Tibial nerve (tissue), 4 donors: ENCODE measurements around the gene AARSD1. TPM values are rescaled to one million over a fixed set of nuclear protein-coding genes. Genes with fewer than 3 reads are reported as not detected.
"Not testable (repeated sequence)": the region's sequence is repeated elsewhere in the genome, so short reads cannot be mapped to it uniquely, and the experiment has no call there.

ENCODE experiments used
- DNase-seq, 2 donors: peaks; one replicate each; pipeline ENCODE4 v3.0.0-alpha.2; 2019; ENCODE audit warnings: low spot score in 2 of 2
- H3K27ac ChIP-seq, 4 donors: fragments of 200-600 bp; sonication (generic) in 3 of 4; one replicate each; pipeline ENCODE4 v1.5.1; 2017 to 2019; ENCODE audit warnings: mild to moderate bottlenecking in 1 of 4
- H3K27me3 ChIP-seq, 2 donors: fragments of 200-600 bp; sonication (generic) in 1 of 2; one replicate each; pipeline versions ENCODE4 v1.5.1 to v1.6.0; 2017 to 2019
- H3K36me3 ChIP-seq, 3 donors: fragments of 200-600 bp; sonication (generic); one replicate each; pipeline ENCODE4 v1.5.1; 2018 to 2019
- H3K4me1 ChIP-seq, 4 donors: fragments of 200-600 bp; sonication (generic) in 3 of 4; one replicate each; pipeline ENCODE4 v1.5.1; 2017 to 2019
- H3K4me3 ChIP-seq, 4 donors: fragments of 200-600 bp; sonication (generic) in 3 of 4; one replicate each; pipeline ENCODE4 v1.5.1; 2017 to 2019; ENCODE audit warnings: mild to moderate bottlenecking in 1 of 4, moderate library complexity in 1 of 4
- H3K9me3 ChIP-seq, 4 donors: fragments of 200-600 bp; sonication (generic) in 3 of 4; one replicate each; pipeline ENCODE4 v1.5.1; 2017 to 2019
- CTCF ChIP-seq, 5 experiments: fragments of 200-600 bp in 3 of 5; fragments of 450-650 bp in 2 of 5; sonication (generic) in 3 of 5; IDR thresholded peaks; one replicate each; pipeline ENCODE4 v1.5.1; 2016 to 2019; ENCODE audit warnings: antibody characterized with exemption in 5 of 5, mild to moderate bottlenecking in 3 of 5, moderate library complexity in 2 of 5
- EP300 ChIP-seq, 2 donors: sonication (generic); formaldehyde crosslinking; IDR thresholded peaks; one replicate each; pipeline ENCODE4 v1.6.1; 2017; ENCODE audit warnings: antibody characterized with exemption in 2 of 2, mild to moderate bottlenecking in 1 of 2
- POLR2A ChIP-seq, 2 donors: fragments of 450-650 bp; IDR thresholded peaks; one replicate each; pipeline ENCODE4 v1.6.1; 2017; ENCODE audit warnings: antibody characterized with exemption in 2 of 2, mild to moderate bottlenecking in 2 of 2, moderate library complexity in 2 of 2
- WGBS, 2 donors: methylation state at CpG; one replicate each; pipeline ENCODE4 v1.1.5; 2018; 5-methylcytosine and 5-hydroxymethylcytosine counted together
- total RNA-seq, 4 donors: library from RNA; depleted of rRNA; stranded (reverse); fragments of >200 nt; gene quantifications; one replicate each; pipeline ENCODE4 v1.1.0, GENCODE V29; 2016

The AARSD1 gene
- total RNA-seq, 4 donors from 2014 or later = 26.0 to 42.0 (median 31.3) TPM

- Histone ChIP-seq H3K36me3 (peaks cover 0 to 5% (median 0%) of the 10 kb centered on the region in 3 donors), H3K4me1 (peaks cover 0 to 25% (median 17%) of the 10 kb centered on the region in 4 donors), H3K27me3 (no peaks in the 10 kb centered on the region), H3K27ac (peak within 1 kb of the TSS; percentile 2 to 86 (median 79)), H3K4me3 (peak within 1 kb of the TSS; percentile 58 to 92 (median 82)), H3K9me3 (no peaks in the 10 kb centered on the region)
- peak; percentile 44 to 71 for TF ChIP-seq EP300 (IDR thresholded peaks at IDR 0.05)
- TF ChIP-seq CTCF (IDR thresholded peaks at IDR 0.05) = peak in 1 of 5 experiments; percentile 23
- peak in 1 of 2 donors; percentile 42 for TF ChIP-seq POLR2A (IDR thresholded peaks at IDR 0.05)
- 0 to 1% methylated on average over 22 to 39 of the region's 39 CpGs for WGBS, 2 donors
- peak; percentile 86 to 90 for DNase-seq
Measured at GRCh38 chr17:42980274-42980765, 16.1 kb upstream of the AARSD1 start, which contains the start of gene RUNDC1. RUNDC1 (plus strand) TSS chr17:42980565; CDS start chr17:42980577, 12 bp downstream.

GRCh38 chr17:42979511-42980273 lies 15.4 kb upstream of the AARSD1 start, which contains the start of gene PTGES3L:
PTGES3L (minus strand) TSS chr17:42980080; CDS start chr17:42980053, 27 bp downstream.
- Histone ChIP-seq H3K4me1 (peaks cover 0 to 25% (median 17%) of the 10 kb centered on the region in 4 donors), H3K9me3 (no peaks in the 10 kb centered on the region), H3K27ac (peak within 1 kb of the TSS; percentile 2 to 86 (median 79)), H3K36me3 (no peaks in the 10 kb centered on the region), H3K4me3 (peak within 1 kb of the TSS; percentile 58 to 92 (median 82)), H3K27me3 (no peaks in the 10 kb centered on the region)
- DNase-seq = no peak
- no peak for TF ChIP-seq EP300 (IDR thresholded peaks at IDR 0.05)
- no peak for TF ChIP-seq CTCF (IDR thresholded peaks at IDR 0.05)
- no peak for TF ChIP-seq POLR2A (IDR thresholded peaks at IDR 0.05)
- WGBS, 2 donors = 36 to 38% methylated on average over 21 of the region's 21 CpGs

- not testable (repeated sequence) for H3K9me3 ChIP-seq, H3K4me1 ChIP-seq, H3K36me3 ChIP-seq, DNase-seq, H3K4me3 ChIP-seq, H3K27me3 ChIP-seq, H3K27ac ChIP-seq
- WGBS, 2 donors = 85 to 90% methylated on average over 16 of the region's 16 CpGs
Measured at GRCh38 chr17:42975701-42976100, 11.4 kb upstream of the AARSD1 start.

GRCh38 chr17:42975265-42975664 lies 11.0 kb upstream of the AARSD1 start:
- Histone ChIP-seq H3K27ac (no peak overlapping the region), H3K4me3 (no peak overlapping the region), H3K9me3 (no peaks in the 10 kb centered on the region), H3K4me1 (peaks cover 0 to 10% (median 3%) of the 10 kb centered on the region in 4 donors), H3K36me3 (no peaks in the 10 kb centered on the region), H3K27me3 (no peaks in the 10 kb centered on the region)
- DNase-seq = no peak
- TF ChIP-seq CTCF (IDR thresholded peaks at IDR 0.05) (no peak), POLR2A (IDR thresholded peaks at IDR 0.05) (no peak), EP300 (IDR thresholded peaks at IDR 0.05) (no peak)
- 45 to 46% methylated on average over 2 of the region's 2 CpGs for WGBS, 2 donors

- H3K27me3 ChIP-seq, H3K36me3 ChIP-seq, H3K4me3 ChIP-seq, H3K27ac ChIP-seq, DNase-seq, H3K9me3 ChIP-seq, H3K4me1 ChIP-seq: not testable (repeated sequence)
- 35% methylated on average over 5 of the region's 18 CpGs; no CpG with 5 or more reads in 1 of the 2 donors for WGBS, 2 donors
Measured at GRCh38 chr17:42973323-42973722, 9.1 kb upstream of the AARSD1 start.

GRCh38 chr17:42971589-42971988 lies 7.3 kb upstream of the AARSD1 start:
- Histone ChIP-seq H3K36me3 (no peaks in the 10 kb centered on the region), H3K4me3 (no peak overlapping the region), H3K9me3 (no peaks in the 10 kb centered on the region), H3K4me1 (no peaks in the 10 kb centered on the region), H3K27me3 (no peaks in the 10 kb centered on the region), H3K27ac (no peak overlapping the region)
- DNase-seq = no peak
- TF ChIP-seq POLR2A (IDR thresholded peaks at IDR 0.05) (no peak), EP300 (IDR thresholded peaks at IDR 0.05) (no peak), CTCF (IDR thresholded peaks at IDR 0.05) (no peak)
- WGBS, 2 donors = 88 to 90% methylated on average over 5 of the region's 5 CpGs
